ENCODE results near the gene FAM163B.

DNA sequence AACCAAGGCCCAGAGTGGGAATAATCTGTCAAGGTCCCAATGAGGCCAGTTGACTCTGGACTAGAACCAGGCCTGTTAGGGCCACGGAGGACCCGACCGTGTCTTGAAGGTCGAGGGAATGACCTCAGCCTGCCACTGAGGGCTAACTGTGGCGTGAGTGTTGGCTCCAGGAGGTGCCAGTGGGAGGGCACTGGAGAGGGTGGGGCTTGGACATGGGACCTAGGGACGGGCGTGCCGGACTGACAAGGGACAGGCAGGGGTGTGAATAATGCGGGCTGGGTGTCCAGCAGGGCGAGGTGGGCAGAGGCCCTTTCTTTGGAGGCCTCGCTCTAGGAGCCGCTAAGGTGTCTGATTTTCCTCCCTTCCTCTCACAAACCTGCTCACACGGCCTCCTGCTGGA, 67.2 kb downstream of the FAM163B start:
- TF ChIP-seq, protein P1, sequence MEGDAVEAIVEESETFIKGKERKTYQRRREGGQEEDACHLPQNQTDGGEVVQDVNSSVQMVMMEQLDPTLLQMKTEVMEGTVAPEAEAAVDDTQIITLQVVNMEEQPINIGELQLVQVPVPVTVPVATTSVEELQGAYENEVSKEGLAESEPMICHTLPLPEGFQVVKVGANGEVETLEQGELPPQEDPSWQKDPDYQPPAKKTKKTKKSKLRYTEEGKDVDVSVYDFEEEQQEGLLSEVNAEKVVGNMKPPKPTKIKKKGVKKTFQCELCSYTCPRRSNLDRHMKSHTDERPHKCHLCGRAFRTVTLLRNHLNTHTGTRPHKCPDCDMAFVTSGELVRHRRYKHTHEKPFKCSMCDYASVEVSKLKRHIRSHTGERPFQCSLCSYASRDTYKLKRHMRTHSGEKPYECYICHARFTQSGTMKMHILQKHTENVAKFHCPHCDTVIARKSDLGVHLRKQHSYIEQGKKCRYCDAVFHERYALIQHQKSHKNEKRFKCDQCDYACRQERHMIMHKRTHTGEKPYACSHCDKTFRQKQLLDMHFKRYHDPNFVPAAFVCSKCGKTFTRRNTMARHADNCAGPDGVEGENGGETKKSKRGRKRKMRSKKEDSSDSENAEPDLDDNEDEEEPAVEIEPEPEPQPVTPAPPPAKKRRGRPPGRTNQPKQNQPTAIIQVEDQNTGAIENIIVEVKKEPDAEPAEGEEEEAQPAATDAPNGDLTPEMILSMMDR (IDR thresholded peaks at IDR 0.05; ENCODE audit: low read length), result no peak
- no peak for TF ChIP-seq EZH2 (IDR thresholded peaks at IDR 0.05; ENCODE audit: borderline replicate concordance, low read length)
